ENCODE measurements around the gene ZNF750. TPM values are rescaled to one million over a fixed set of nuclear protein-coding genes. Genes with fewer than 3 reads are reported as not detected.

The ZNF750 gene
- total RNA-seq, 1 donor from 2014 or later, result not detected

- DNase-seq, result no peak
Measured at GRCh38 chr17:82812058-82812457, 27.8 kb downstream of the ZNF750 start.

- DNase-seq, result no peak
Measured at GRCh38 chr17:82810644-82811430, 29.0 kb downstream of the ZNF750 start.

GRCh38 chr17:82808921-82809905 lies 30.6 kb downstream of the ZNF750 start:
- DNase-seq, result no peak

- DNase-seq, result no peak
Measured at GRCh38 chr17:82808006-82808405, 31.8 kb downstream of the ZNF750 start.

- DNase-seq, result no peak
Measured at GRCh38 chr17:82807562-82807961, 32.3 kb downstream of the ZNF750 start.

- no peak for DNase-seq
Measured at GRCh38 chr17:82807101-82807500, 32.7 kb downstream of the ZNF750 start.

GRCh38 chr17:82806645-82807044 lies 33.2 kb downstream of the ZNF750 start:
- no peak for DNase-seq

GRCh38 chr17:82805823-82806222 lies 34.0 kb downstream of the ZNF750 start:
- DNase-seq, result no peak

- no peak for DNase-seq
Measured at GRCh38 chr17:82805254-82805653, 34.6 kb downstream of the ZNF750 start.

- DNase-seq, result peak; percentile 48
Measured at GRCh38 chr17:82804442-82805191, 35.2 kb downstream of the ZNF750 start.

- DNase-seq, result no peak
Measured at GRCh38 chr17:82803606-82804005, 36.2 kb downstream of the ZNF750 start.

GRCh38 chr17:82803185-82803584 lies 36.6 kb downstream of the ZNF750 start:
- no peak for DNase-seq

- no peak for DNase-seq
Measured at GRCh38 chr17:82802075-82802780, 37.6 kb downstream of the ZNF750 start.

- DNase-seq, result no peak
Measured at GRCh38 chr17:82801377-82801970, 38.3 kb downstream of the ZNF750 start.

GRCh38 chr17:82800885-82801284 lies 38.9 kb downstream of the ZNF750 start:
- DNase-seq, result no peak

- DNase-seq, result no peak
Measured at GRCh38 chr17:82799591-82799990, 40.2 kb downstream of the ZNF750 start.

GRCh38 chr17:82798752-82799151 lies 41.1 kb downstream of the ZNF750 start:
- DNase-seq, result no peak

GRCh38 chr17:82797061-82797460 lies 42.8 kb downstream of the ZNF750 start:
- DNase-seq, result no peak

GRCh38 chr17:82795615-82796014 lies 44.2 kb downstream of the ZNF750 start:
- no peak for DNase-seq

- no peak for DNase-seq
Measured at GRCh38 chr17:82794781-82795482, 44.9 kb downstream of the ZNF750 start.
